SHP77 treated with DMSO at 0.1 percent for 48 hours (cell line): Measurements from ENCODE around the gene MYRF.

ENCODE experiments used
- DNase-seq: peaks from one replicate; lab custom pipeline; 2025; lab: John Stamatoyannopoulos, UW

MYRF gene

GRCh38 chr11:61776561-61777075, 24.2 kb downstream of the MYRF start:
- no peak for DNase-seq

DNA sequence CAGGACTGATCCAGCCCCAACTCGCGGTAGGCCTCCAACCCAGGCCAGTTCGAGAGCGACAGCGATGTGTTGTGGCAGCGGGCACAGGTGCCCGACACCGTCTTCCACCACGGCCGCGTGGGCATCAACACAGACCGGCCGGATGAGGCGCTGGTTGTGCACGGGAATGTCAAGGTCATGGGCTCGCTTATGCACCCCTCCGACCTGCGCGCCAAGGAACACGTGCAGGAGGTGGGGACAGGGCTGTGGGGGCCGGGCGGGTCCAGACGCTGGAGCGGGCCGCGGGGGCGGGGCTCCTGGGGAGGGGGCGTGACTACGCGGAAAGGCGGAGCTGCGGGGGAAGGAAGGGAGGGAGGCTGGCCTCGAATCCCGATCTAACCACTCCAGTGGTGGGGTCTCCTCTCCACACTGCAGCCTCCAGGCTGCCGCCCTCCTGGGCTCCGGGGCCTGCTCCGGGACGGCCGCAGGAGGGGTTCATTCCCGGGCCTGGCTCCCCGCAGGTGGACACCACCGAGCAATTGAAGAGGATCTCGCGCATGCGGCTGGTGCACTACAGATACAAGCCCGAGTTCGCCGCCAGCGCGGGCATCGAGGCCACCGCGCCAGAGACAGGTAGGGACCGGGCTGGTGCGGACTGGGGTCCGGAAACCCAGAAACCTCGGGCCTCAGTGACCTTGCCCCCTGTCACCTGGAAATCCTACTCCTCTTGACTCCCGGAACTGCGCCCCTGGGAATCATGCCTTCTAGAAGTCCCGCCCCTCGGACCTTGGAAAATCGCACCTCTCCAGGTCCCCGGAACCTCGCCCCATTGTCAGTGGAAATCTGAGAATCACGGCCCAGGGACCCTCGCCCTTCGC, 25.0 kb downstream of the MYRF start:
- no peak for DNase-seq

DNA sequence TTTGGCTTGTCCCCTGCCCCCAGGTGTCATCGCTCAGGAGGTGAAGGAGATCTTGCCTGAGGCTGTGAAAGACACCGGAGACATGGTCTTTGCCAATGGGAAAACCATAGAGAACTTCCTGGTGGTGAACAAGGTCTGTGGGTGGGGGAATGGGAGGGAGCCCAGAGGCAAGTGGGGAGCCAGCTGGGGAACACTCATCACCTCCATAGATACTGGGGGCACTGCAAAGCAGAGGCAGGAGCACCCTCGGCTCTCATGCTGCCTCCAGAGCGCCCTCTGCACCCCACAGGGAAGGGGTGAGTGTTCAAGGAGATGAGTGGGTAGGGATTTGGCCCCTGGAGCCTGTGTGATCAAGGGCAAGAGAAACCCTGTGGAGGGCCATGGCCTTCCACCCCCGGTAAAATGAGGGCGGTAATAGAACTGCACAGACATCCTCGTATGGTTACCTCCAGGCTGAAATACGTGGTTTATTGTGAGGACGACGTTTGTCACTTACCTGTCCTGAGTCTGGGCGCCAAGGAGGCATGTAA, 26.0 kb downstream of the MYRF start:
- no peak for DNase-seq

DNA sequence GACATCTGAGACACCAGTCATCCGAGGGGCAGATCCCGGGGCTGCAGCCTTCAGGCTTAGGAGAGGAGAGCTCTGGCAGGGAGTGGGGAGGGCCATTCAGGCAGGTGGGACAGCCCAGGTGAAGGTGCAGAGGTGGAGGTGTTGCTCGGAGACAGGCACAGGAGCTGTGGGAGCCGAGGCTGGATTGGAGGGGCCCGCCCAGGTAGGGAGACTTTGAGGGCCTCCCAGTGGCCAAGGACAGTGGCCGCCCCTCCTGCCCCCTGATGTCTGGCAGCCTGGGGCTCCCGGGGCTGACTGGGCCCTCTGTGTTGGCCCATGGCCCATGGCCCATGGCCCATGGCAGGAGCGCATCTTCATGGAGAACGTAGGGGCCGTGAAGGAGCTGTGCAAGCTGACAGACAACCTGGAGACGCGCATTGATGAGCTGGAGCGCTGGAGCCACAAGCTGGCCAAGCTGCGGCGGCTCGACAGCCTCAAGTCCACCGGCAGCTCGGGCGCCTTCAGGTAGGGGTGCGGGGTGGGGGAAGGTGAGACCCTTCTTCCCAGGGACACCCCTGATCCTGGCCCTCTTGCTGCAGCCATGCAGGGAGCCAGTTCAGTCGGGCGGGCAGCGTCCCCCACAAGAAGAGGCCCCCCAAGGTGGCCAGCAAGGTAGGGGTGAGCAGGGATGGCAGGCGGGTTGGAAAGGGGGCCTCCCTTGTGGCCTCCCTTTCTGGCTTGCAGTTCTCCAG, 26.6 kb downstream of the MYRF start:
- no peak for DNase-seq

GRCh38 chr11:61779666-61780525, 27.5 kb downstream of the MYRF start:
- DNase-seq = no peak

GRCh38 chr11:61780581-61781162, 28.2 kb downstream of the MYRF start:
- no peak for DNase-seq

DNA sequence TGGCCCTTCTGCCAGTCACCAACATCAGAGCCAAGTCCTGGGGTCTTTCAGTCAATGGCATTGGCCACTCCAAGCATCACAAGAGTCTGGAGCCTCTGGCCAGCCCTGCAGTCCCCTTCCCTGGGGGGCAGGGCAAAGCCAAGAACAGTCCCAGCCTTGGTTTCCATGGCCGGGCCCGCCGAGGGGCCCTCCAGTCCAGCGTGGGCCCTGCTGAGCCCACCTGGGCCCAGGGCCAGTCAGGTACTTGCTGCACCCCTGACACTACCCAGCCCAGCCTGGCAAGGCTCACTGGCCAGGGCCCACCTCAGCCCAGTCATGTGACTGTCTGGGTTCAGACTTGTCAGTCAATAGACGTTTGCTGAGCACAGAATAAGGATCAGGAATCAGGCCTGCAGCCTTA, 29.1 kb downstream of the MYRF start:
- no peak for DNase-seq

GRCh38 chr11:61782299-61782698, 29.9 kb downstream of the MYRF start:
- no peak for DNase-seq

GRCh38 chr11:61782841-61783240, 30.4 kb downstream of the MYRF start:
- DNase-seq = no peak

- DNase-seq = no peak
Measured at GRCh38 chr11:61783717-61784505, 31.5 kb downstream of the MYRF start.

GRCh38 chr11:61784506-61784805, 32.0 kb downstream of the MYRF start:
- DNase-seq = no peak

DNA sequence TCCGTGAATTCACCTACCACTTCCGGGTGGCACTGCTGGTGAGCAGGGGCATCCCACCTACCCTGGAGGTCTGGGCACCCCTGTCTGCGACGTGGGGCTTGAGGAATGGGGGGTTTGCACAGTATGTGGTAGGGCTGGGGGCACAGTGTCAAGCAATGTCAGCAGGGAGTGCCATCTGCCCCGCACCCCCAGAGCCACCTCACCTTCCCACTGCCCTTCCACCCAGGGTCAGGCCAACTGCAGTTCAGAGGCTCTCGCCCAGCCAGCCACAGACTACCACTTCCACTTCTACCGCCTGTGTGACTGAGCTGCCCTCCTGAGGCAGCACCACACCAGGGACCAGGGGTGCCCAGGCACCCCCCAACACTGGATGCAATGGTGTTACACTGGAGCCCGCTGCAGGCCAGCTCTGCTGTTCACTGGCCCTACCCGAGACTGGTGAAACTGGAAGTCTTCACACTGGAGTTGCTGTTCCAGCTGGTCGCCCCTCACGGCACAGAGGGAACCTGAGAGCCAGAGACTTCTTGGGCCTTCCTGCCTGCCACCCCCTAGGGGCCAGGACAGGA, 33.5 kb downstream of the MYRF start:
- no peak for DNase-seq

DNA sequence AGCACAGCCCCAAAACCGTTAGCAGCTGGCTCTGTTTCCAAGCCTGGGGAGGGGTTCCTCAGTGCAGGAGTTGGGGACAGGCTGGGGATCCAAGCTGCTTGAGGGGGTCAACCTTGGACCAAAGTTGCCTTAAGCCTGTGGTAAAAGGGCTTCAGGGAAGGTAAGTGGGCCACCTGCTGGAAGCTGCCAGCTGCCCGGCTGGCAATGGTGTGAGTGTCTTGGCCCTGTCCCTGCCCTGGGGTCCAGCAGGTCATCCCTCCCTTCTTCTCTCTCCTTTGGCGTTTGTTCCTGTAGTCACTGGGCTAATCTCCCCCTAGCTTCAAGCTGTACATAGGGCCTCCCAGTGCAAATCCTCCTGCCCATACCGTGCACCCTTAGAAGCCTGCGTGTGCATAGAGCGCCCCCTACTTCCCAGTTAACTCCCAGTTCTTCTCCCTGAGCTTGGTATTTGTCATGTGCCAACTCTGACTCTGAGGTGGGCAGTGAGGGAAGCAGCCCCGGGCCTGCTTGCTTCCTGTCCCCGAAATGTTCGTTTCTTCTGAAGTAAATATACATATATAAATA, 35.6 kb downstream of the MYRF start:
- DNase-seq = peak; percentile 11

GRCh38 chr11:61791737-61792309, 39.4 kb downstream of the MYRF start:
- DNase-seq = peak; percentile 80

DNA sequence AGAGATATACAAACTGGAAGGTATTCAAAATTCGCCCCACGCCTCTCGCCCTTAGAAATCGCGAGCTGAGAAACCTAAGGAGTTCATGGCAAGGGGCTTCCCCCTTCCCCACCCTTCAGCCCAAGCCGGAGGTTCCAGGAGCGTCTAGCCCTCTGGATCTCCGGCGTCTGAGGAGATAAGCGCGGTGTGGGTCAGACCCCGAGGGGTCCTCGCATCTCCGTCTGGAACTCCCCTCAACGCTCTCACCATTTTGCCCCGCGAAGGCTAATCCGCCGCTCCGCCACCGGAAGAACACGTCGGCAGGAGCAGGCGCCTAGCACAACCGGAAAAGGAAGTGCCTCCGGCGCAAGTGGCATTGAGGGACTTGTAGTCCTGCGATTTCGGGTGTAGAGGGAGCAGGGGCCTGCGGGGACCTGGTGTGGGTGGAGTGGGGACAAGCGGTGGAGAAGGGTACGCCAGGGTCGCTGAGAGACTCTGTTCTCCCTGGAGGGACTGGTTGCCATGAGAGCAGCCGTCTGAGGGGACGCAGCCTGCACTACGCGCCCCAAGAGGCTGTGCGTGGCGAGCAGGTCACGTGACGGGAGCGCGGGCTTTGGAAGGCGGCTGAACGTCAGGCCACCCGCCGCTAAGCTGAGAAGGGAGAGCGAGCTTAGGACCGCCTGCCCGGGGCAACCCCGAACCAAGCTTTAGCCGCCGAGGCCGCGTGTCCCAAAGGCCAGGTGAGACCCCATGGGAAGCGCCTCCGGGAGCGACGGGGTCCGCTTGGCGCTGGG, 40.1 kb downstream of the MYRF start, which contains the start of the genes FEN1 and TMEM258:
Gene FEN1, plus strand, starts transcription at position 602 of the 773 bp plus-strand sequence. CDS start 2,451 bp downstream, outside the sequence.
Gene TMEM258, minus strand, starts transcription at position 290 of the 773 bp plus-strand sequence. Its CDS starts 41 bp downstream, at position 249.
- DNase-seq = peak; percentile 95

DNA sequence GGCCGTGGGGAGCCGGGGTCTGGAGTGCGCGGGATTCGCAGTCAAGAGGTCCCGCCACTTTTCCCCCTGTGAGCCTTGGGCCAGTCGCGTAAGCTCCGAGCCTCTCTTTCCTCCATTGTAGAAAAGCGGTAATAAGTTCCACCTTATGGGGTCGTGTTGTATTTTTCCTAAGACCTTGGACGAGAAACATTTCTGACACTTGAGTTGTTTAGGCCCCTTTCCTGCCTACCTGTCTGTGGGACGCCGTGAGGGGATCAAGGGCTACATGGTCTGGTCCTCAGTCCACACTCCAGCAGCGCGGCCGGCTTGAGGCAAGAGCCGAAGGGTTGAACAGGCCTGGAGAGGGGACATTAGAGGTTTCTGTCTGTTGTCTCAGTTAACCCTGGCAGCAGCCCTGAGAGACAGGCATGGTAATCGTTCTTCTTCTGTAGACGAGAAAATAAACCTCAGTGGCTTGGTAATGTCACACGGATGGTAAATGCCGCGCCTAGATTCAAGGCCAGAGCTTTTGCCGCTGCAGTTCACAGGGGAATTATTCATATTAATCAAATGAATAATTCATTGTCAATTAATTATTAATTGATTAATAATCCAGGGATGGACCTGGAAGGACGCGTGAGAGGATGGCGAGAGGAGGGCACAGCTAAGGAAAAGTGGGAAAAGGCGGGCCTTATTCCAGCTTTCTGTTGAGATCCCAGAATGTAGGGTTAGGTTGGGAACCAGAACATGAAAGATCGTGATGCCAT, 40.8 kb downstream of the MYRF start:
- no peak for DNase-seq

DNA sequence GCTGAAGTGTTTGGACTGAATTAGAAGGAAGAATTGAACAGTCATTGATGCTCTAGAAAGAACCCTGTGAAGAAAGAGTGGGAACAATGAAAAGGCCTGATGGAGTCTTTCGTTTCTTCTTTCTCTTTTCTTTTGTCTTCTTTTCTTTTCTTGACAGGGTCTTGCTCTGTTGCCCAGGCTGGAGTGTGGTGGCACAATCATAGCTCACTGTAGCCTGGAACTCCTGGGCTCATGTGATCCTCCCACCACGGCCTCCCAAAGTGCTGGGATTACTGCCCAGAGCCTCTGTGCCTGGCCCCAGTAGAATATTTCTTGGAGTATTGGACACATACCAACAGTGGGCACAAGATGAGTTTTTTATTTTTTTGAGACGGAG, 41.4 kb downstream of the MYRF start:
- DNase-seq = no peak

GRCh38 chr11:61794579-61794978, 42.1 kb downstream of the MYRF start:
- no peak for DNase-seq
